C4-2B (cell line): ENCODE results near the gene PPP4R3B.
"Not testable (repeated sequence)": the region's sequence is repeated elsewhere in the genome, so short reads cannot be mapped to it uniquely, and the experiment has no call there.

ENCODE experiments used
- H3K27ac ChIP-seq: fragments of 450-650 bp; 2 replicates; pipeline ENCODE4 v1.5.1; 2017
- ZFX ChIP-seq: fragments of 450-650 bp; IDR thresholded peaks from 2 replicates; pipeline ENCODE4 v1.6.1; 2017
- TF ChIP-seq, protein P1 (sequence below): fragments of 450-650 bp; conservative IDR thresholded peaks from 2 replicates; pipeline ENCODE4 v1.5.1; 2017; ENCODE audit warnings: mild to moderate bottlenecking

Gene PPP4R3B

DNA sequence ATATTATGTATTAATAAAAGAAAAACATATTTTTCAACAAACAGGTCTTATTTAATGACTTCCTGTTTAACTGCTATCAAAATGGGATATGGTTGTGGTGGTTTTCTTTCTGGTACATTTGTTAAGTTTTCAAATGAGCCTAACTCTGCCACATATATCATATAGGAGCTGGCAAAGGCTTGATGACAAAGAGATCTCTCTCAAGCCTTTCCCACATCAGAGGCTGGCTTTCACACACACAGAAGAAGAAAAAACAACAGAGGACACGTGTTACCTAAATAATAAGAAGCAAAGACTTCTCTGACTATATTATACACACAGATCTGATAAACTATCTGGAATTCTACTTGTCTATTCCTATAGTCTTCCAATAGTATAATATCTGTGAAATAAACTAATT is 51.8 kb downstream of the PPP4R3B start:
- no peak overlapping the region for H3K27ac ChIP-seq
- TF ChIP-seq ZFX: no peak
- TF ChIP-seq, protein P1, sequence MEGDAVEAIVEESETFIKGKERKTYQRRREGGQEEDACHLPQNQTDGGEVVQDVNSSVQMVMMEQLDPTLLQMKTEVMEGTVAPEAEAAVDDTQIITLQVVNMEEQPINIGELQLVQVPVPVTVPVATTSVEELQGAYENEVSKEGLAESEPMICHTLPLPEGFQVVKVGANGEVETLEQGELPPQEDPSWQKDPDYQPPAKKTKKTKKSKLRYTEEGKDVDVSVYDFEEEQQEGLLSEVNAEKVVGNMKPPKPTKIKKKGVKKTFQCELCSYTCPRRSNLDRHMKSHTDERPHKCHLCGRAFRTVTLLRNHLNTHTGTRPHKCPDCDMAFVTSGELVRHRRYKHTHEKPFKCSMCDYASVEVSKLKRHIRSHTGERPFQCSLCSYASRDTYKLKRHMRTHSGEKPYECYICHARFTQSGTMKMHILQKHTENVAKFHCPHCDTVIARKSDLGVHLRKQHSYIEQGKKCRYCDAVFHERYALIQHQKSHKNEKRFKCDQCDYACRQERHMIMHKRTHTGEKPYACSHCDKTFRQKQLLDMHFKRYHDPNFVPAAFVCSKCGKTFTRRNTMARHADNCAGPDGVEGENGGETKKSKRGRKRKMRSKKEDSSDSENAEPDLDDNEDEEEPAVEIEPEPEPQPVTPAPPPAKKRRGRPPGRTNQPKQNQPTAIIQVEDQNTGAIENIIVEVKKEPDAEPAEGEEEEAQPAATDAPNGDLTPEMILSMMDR: no peak

DNA sequence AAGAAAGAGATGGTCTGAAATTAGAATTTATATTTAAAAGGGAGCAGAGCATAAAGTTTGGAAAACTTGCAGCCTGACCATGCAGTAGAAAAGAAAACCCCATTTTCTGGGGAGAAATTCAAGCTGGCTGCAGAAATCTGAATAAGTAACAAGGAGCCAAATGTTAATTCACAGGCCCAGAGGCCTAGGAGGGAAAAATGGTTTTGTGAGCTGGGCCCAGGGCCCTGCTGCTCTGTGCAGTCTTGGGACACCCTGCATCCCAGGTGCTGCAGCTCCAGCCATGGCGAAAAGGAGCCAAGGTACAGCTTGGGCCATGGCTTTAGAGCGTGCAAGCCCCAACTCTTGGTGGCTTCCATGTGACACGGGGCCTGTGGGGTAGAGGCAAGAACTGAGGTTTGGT is 56.6 kb downstream of the PPP4R3B start:
- TF ChIP-seq, protein P1: no peak
- TF ChIP-seq ZFX: no peak
- H3K27ac ChIP-seq: no peak overlapping the region

DNA sequence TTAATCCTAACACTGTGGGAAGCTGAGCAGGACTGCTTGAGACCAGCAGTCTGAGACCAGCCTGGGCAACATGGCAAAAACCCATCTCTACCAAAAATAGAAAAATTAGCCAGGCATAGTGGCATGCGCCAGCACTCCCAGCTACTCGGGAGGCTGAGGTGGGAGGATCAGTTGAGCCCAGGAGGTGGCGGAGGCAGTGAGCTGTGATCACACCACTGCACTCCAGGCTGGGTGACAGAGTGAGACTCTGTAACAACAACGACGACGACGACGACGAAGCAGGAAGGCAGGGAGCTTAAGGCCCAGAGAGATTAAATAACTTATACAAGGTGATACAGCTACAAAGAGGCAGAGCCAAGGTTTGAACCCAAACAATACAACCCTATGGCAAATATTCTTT is 60.6 kb downstream of the PPP4R3B start:
- TF ChIP-seq, protein P1: no peak
- TF ChIP-seq ZFX: no peak
- H3K27ac ChIP-seq: no peak overlapping the region

GRCh38 chr2:55555977-55556376 is 61.4 kb downstream of the PPP4R3B start:
- TF ChIP-seq, protein P1: no peak
- TF ChIP-seq ZFX: no peak
- no peak overlapping the region for H3K27ac ChIP-seq

DNA sequence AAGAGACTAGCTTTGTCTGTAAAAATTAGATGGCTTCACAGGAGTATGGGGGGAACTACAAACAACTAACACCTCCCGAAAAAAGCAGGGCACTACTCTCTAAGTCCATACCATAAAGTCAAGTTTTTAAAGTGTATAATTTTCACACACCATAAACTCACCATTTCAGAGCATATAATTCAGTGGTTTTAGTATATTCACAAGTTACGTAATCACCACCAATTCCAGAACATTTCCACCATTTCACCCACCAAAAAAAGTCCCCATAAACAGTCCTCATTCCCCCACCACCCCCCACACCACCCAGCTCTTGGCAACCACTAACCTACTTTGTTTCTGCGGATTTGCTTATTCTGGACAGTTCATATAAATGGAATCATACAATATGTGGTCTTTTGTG is 64.1 kb downstream of the PPP4R3B start:
- no peak for TF ChIP-seq ZFX
- TF ChIP-seq, protein P1: no peak
- H3K27ac ChIP-seq: no peak overlapping the region

GRCh38 chr2:55550368-55551102 is 66.9 kb downstream of the PPP4R3B start:
- H3K27ac ChIP-seq: no peak overlapping the region
- TF ChIP-seq, protein P1: no peak
- no peak for TF ChIP-seq ZFX

GRCh38 chr2:55547679-55548078 is 69.7 kb downstream of the PPP4R3B start:
- not testable (repeated sequence) for H3K27ac ChIP-seq

DNA sequence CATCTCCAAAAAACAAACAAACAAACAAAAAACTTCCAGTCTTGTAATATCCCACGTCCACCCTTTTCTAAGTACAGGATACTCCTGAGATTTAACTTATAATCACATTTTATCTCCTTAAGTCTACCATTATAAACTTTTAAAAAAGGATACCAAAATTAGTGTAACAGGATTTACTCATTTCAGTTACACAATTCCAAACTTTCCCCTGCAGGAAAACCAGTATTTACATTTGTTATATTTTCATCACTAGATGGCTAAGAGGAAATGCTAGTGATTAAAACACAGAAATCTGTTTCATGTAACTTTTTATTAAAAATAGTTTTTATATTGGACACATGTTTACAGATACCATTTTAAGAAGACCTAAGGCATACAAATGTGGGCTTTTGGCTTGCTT is 70.4 kb downstream of the PPP4R3B start:
- no peak overlapping the region for H3K27ac ChIP-seq
- TF ChIP-seq ZFX: no peak
- TF ChIP-seq, protein P1: no peak
